VCaP (cell line): ENCODE data around the gene IL32.

Source experiments
- H3K27ac ChIP-seq: fragments of 450-650 bp; 2 replicates; pipeline ENCODE4 v1.5.1; 2017
- CTCF ChIP-seq: fragments of 450-650 bp; conservative IDR thresholded peaks from 2 replicates; pipeline ENCODE4 v1.5.1; 2017; ENCODE audit warnings: mild to moderate bottlenecking, moderate library complexity

IL32 gene

GRCh38 chr16:3065069-3065741 is at the start of gene IL32:
TSS of gene IL32 (plus strand) at chr16:3065640. CDS start at chr16:3065812, 172 bp downstream.
- TF ChIP-seq CTCF, result no peak
- H3K27ac ChIP-seq, result no peak within 1 kb of the TSS

- no peak for TF ChIP-seq CTCF
- H3K27ac ChIP-seq, result no peak overlapping the region
Measured at GRCh38 chr16:3015865-3016521, 49.4 kb upstream of the IL32 start.

- TF ChIP-seq CTCF, result no peak
- H3K27ac ChIP-seq, result no peak overlapping the region
Measured at GRCh38 chr16:3017344-3017743, 48.1 kb upstream of the IL32 start.

- no peak for TF ChIP-seq CTCF
- no peak within 1 kb of the TSS for H3K27ac ChIP-seq
Measured at GRCh38 chr16:3017794-3018506, 47.5 kb upstream of the IL32 start, which contains the start of gene CLDN6. TSS of gene CLDN6 (minus strand) at chr16:3018183. CDS start at chr16:3016021, 2,162 bp downstream.

- TF ChIP-seq CTCF, result no peak
- peak overlapping the region; percentile 42; the same call in 1 of the 2 replicates for H3K27ac ChIP-seq
Measured at GRCh38 chr16:3019594-3020246, 45.7 kb upstream of the IL32 start.

GRCh38 chr16:3020247-3020603 is 45.2 kb upstream of the IL32 start, which contains the start of gene TNFRSF12A:
TSS of gene TNFRSF12A (plus strand) at chr16:3020368. CDS start at chr16:3020398, 30 bp downstream.
- TF ChIP-seq CTCF, result no peak
- peak within 1 kb of the TSS; percentile 42; the same call in 1 of the 2 replicates for H3K27ac ChIP-seq
